ENCODE results near the gene GRIP1. TPM values are rescaled to one million over a fixed set of nuclear protein-coding genes. Genes with fewer than 3 reads are reported as not detected.

Gene GRIP1, protein sequence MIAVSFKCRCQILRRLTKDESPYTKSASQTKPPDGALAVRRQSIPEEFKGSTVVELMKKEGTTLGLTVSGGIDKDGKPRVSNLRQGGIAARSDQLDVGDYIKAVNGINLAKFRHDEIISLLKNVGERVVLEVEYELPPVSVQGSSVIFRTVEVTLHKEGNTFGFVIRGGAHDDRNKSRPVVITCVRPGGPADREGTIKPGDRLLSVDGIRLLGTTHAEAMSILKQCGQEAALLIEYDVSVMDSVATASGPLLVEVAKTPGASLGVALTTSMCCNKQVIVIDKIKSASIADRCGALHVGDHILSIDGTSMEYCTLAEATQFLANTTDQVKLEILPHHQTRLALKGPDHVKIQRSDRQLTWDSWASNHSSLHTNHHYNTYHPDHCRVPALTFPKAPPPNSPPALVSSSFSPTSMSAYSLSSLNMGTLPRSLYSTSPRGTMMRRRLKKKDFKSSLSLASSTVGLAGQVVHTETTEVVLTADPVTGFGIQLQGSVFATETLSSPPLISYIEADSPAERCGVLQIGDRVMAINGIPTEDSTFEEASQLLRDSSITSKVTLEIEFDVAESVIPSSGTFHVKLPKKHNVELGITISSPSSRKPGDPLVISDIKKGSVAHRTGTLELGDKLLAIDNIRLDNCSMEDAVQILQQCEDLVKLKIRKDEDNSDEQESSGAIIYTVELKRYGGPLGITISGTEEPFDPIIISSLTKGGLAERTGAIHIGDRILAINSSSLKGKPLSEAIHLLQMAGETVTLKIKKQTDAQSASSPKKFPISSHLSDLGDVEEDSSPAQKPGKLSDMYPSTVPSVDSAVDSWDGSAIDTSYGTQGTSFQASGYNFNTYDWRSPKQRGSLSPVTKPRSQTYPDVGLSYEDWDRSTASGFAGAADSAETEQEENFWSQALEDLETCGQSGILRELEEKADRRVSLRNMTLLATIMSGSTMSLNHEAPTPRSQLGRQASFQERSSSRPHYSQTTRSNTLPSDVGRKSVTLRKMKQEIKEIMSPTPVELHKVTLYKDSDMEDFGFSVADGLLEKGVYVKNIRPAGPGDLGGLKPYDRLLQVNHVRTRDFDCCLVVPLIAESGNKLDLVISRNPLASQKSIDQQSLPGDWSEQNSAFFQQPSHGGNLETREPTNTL
- polyA plus RNA-seq (2011; rRNA removed) (0.63 and 0.88 TPM in 2 replicates), polyA minus RNA-seq (2011; rRNA and poly(A)+ RNA removed) (0.21 and 3.2 TPM in 2 replicates)

DNA sequence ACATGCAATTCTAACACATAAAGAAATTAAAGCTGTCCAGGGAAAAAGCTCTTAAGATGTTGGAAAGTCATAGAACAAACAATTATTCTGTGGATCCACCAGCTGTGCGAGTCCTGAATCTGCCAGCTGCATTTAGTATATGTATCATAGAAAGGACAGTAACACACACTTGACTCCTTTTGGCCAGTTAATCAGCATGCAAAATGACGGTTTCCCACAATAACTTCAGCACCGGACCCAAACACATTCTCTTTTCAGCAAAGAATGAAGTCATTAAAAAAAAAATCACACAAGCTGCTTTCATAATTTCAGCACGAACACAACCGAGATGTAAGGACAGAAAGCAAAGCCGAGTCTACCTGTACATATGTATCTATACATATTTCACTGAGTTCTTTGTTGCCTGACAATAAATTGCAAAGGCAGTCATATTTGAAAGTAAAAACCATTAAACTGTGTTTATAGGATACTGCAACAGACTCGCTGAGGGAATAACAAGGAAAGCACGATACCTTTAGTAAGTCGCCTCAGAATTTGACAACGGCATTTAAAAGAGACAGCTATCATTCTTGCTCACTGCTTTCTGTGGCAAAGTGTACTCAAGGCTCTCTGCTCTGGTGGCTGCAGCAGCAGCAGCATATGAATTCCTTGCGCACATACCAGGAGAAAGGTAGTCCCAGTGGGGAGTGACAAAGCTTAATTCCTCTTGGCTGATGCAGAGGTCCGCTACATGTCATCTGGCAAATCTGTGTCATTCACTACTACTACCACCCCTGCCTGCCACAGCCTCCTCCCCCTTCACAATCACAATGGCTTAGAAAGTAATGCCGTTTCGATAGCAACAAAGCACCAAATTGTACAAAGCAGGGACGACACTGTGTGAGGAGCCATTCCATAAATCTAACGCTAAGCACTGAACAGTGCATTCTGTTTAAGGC lies at the start of gene GRIP1:
Gene GRIP1, minus strand, starts transcription at position 739 of the 938 bp plus-strand sequence. Its CDS starts 172 bp downstream, at position 567.
- ChIA-PET POLR2A (no interaction called here), CTCF (interaction anchor here (0.9 to 1.5 kb wide), 2 partner anchors 9 to 30 kb away, joined by 4 read pairs; no protein-coding TSS in a partner anchor)
- Histone ChIP-seq H3K4me3 (ENCODE audit: low read depth, low read length) (no peak within 1 kb of the TSS), H3K27me3 (ENCODE audit: control insufficient read depth, insufficient read depth, low read length) (peaks cover 5% of the 10 kb centered on the region), H3K36me3 (ENCODE audit: control insufficient read depth, insufficient read depth, low read length) (no peaks in the 10 kb centered on the region)
- no peak for DNase-seq (ENCODE audit: low read depth)
- TF ChIP-seq, protein P1, sequence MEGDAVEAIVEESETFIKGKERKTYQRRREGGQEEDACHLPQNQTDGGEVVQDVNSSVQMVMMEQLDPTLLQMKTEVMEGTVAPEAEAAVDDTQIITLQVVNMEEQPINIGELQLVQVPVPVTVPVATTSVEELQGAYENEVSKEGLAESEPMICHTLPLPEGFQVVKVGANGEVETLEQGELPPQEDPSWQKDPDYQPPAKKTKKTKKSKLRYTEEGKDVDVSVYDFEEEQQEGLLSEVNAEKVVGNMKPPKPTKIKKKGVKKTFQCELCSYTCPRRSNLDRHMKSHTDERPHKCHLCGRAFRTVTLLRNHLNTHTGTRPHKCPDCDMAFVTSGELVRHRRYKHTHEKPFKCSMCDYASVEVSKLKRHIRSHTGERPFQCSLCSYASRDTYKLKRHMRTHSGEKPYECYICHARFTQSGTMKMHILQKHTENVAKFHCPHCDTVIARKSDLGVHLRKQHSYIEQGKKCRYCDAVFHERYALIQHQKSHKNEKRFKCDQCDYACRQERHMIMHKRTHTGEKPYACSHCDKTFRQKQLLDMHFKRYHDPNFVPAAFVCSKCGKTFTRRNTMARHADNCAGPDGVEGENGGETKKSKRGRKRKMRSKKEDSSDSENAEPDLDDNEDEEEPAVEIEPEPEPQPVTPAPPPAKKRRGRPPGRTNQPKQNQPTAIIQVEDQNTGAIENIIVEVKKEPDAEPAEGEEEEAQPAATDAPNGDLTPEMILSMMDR (IDR thresholded peaks at IDR 0.05; ENCODE audit: insufficient read depth, low read depth, low read length): no peak

DNA sequence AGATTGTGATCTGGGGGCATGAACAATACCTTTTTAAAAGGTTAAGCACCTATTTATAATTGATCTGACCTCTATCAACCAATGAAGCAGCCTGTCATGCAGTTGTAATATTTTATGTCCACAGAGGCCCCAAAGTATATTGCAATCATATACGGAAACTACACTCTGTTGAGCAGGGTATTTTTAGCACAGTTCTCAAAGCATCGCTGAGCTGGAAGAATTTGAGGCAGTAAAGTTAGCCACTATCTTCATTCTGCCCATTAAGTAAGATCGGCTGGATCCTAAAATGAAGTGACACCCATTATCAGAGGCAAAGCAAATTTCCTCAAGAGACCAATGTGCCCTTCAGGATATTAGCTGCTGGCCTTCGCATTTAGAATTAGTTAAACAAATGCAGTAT lies 47.7 kb upstream of the GRIP1 start:
- ChIA-PET CTCF (no interaction called here), POLR2A (no interaction called here)
- Histone ChIP-seq H3K36me3 (ENCODE audit: control insufficient read depth, insufficient read depth, low read length) (no peaks in the 10 kb centered on the region), H3K27me3 (ENCODE audit: control insufficient read depth, insufficient read depth, low read length) (no peaks in the 10 kb centered on the region), H3K4me3 (ENCODE audit: low read depth, low read length) (no peak overlapping the region)
- no peak for DNase-seq (ENCODE audit: low read depth)
- TF ChIP-seq, protein P1 (IDR thresholded peaks at IDR 0.05; ENCODE audit: insufficient read depth, low read depth, low read length): no peak

DNA sequence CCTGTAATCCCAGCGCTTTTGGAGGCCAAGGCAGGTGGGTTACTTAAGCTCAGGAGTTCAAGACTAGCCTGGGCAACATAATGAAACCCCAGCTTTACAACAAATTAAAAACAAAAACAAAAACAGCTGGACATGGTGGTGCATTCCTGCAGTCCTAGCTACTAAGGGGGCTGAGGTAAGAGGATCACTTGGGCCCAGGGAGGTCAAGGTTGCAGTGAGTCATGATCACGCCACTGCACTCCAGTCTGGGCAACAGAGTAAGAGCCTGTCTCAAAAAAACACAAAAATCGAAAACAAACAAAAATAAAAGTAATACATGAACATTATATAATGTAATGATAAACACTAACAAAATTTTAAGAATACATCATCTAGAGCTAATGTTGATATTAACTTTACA lies 46.2 kb upstream of the GRIP1 start:
- Histone ChIP-seq H3K4me3 (ENCODE audit: low read depth, low read length) (no peak overlapping the region), H3K27me3 (ENCODE audit: control insufficient read depth, insufficient read depth, low read length) (no peaks in the 10 kb centered on the region), H3K36me3 (ENCODE audit: control insufficient read depth, insufficient read depth, low read length) (no peaks in the 10 kb centered on the region)
- no peak for DNase-seq (ENCODE audit: low read depth)
- TF ChIP-seq, protein P1 (IDR thresholded peaks at IDR 0.05; ENCODE audit: insufficient read depth, low read depth, low read length): no peak
- ChIA-PET CTCF (interaction anchor here (1.0 kb wide), 1 partner anchor 31 kb away, joined by 3 read pairs; no protein-coding TSS in a partner anchor), POLR2A (no interaction called here)

DNA sequence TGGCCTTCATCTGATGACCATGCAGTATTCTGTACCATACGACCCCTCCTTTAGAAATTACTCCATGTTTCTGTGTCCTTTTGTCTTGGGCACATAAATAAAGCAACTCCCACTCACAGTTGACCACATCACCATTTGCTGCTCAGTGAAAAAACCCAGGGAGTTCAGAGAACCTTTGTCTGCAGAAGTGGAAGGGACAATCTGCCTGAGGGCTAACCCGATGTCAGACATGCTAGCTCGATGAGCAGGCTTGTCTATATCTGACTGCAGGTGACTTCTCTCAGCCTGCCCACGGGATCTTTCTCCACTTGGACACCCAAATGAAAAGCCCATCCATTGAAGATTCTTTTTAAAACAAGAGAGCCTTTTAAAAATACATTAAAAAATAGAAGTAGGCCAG lies 45.7 kb upstream of the GRIP1 start:
- H3K36me3 ChIP-seq (ENCODE audit: control insufficient read depth, insufficient read depth, low read length): no peaks in the 10 kb centered on the region
- H3K27me3 ChIP-seq (ENCODE audit: control insufficient read depth, insufficient read depth, low read length): no peaks in the 10 kb centered on the region
- TF ChIP-seq, protein P1 (IDR thresholded peaks at IDR 0.05; ENCODE audit: insufficient read depth, low read depth, low read length): no peak
- H3K4me3 ChIP-seq (ENCODE audit: low read depth, low read length): no peak overlapping the region
- ChIA-PET CTCF (interaction anchor here (1.0 kb wide), 1 partner anchor 30 kb away, joined by 3 read pairs; no protein-coding TSS in a partner anchor), POLR2A (no interaction called here)
- DNase-seq (ENCODE audit: low read depth): no peak
